ENCODE results near the gene HSD11B1L. TPM values are rescaled to one million over a fixed set of nuclear protein-coding genes. Genes with fewer than 3 reads are reported as not detected.

Gene HSD11B1L
- polyA plus RNA-seq, 3 donors, result 1.9 to 2.5 (median 2.4) TPM

- intact Hi-C loops (cut with micrococcal nuclease), result loop anchor here (2.0 kb wide), 3 partner anchors 28 to 100 kb away; partner anchors contain the start of genes CATSPERD (in 1 of the 2), DUS3L (in 1 of the 2) and LONP1 (in 1 of the 2)
- H3K4me1 Mint-ChIP-seq, result peaks cover 28% of the 10 kb centered on the region
- H3K4me1 ChIP-seq (ENCODE audit: control insufficient read depth in 1 of 2, insufficient read depth in 2 of 2, low read length in 2 of 2), result peaks cover 27 to 40% of the 10 kb centered on the region in 2 donors
- peaks cover 53% of the 10 kb centered on the region for H3K79me2 ChIP-seq (ENCODE audit: insufficient read depth, low read length)
- peaks cover 27 to 35% of the 10 kb centered on the region in 2 donors for H3K36me3 Mint-ChIP-seq
- WGBS (ENCODE audit: insufficient coverage), result under 1% methylated on average over 68 of the region's 73 CpGs
- peak within 1 kb of the TSS; percentile 92 for H3K9ac ChIP-seq (ENCODE audit: insufficient read depth, low read length, poor library complexity, severe bottlenecking)
- DNase-seq, result peak; percentile 94 to 97 (median 95)
- H3K27me3 Mint-ChIP-seq (ENCODE audit: low read depth in 3 of 3), result peaks cover 0 to 4% (median 0%) of the 10 kb centered on the region in 3 donors
- H3K27ac Mint-ChIP-seq, result peak within 1 kb of the TSS; percentile 87 to 95 (median 94)
- H3K27me3 ChIP-seq (ENCODE audit: control insufficient read depth in 2 of 2, insufficient read depth in 2 of 2, low read length in 2 of 2), result no peaks in the 10 kb centered on the region
- peak within 1 kb of the TSS; percentile 91 for H2AFZ ChIP-seq (ENCODE audit: insufficient read depth, low read depth, low read length, poor library complexity, severe bottlenecking)
- H3K36me3 ChIP-seq (replicated peaks in 1 of 2; ENCODE audit: control insufficient read depth in 1 of 2, insufficient read depth in 2 of 2, low read length in 2 of 2), result peaks cover 36 to 37% of the 10 kb centered on the region in 2 donors
- H4K20me1 ChIP-seq (ENCODE audit: insufficient read depth, low read length), result peaks cover 52% of the 10 kb centered on the region
- TF ChIP-seq CTCF (IDR thresholded peaks at IDR 0.05), result peak; percentile 97
- H3K9me3 Mint-ChIP-seq, result peaks cover 0 to 8% (median 0%) of the 10 kb centered on the region in 7 donors
- no peaks in the 10 kb centered on the region for H3K9me3 ChIP-seq (replicated peaks in 1 of 2; ENCODE audit: control insufficient read depth in 1 of 2, insufficient read depth in 1 of 2, low read length in 2 of 2)
- peak within 1 kb of the TSS; percentile 71 for H3K4me2 ChIP-seq (replicated peaks; ENCODE audit: extremely low read depth, low read length, poor library complexity, severe bottlenecking)
- H3K4me3 Mint-ChIP-seq, result peak within 1 kb of the TSS; percentile 93 to 95
- peak within 1 kb of the TSS; percentile 88 to 92 for H3K27ac ChIP-seq (ENCODE audit: low read depth in 1 of 2, low read length in 2 of 2)
- peak within 1 kb of the TSS; percentile 56 to 99 (median 95) for H3K4me3 ChIP-seq (replicated peaks in 1 of 3; ENCODE audit: low read depth in 2 of 3, low read length in 3 of 3)
Measured at GRCh38 chr19:5690125-5690954, 9.5 kb downstream of the HSD11B1L start, which contains the start of gene RPL36. TSS of gene RPL36 (plus strand) at chr19:5690295. CDS start at chr19:5690508, 213 bp downstream.

Data from CD14-positive monocyte (primary cell).